Heart right ventricle (tissue), 16 donors: Measurements from ENCODE around the gene ZNF514. TPM values are rescaled to one million over a fixed set of nuclear protein-coding genes. Genes with fewer than 3 reads are reported as not detected.

Experiments used
- ATAC-seq, 8 donors: fragments of 200-7000 bp; cut with Tn5 transposase; one replicate each; pipeline ENCODE4 v1.9.1; 2020; ENCODE audit warnings: mild to moderate bottlenecking in 8 of 8, moderate library complexity in 8 of 8, moderate number of reproducible peaks in 1 of 8
- DNase-seq, 2 donors: peaks; one replicate each; pipeline ENCODE4 v3.0.0-alpha.2; 2020
- H3K27ac ChIP-seq, 10 donors: fragments of 200-600 bp; sonication (generic) in 2 of 10; one replicate each; pipeline versions ENCODE4 v1.5.0 to v1.8.0; 2020 to 2022; ENCODE audit warnings: mild to moderate bottlenecking in 3 of 10
- H3K27me3 ChIP-seq, 7 donors: fragments of 200-600 bp; one replicate each; pipeline ENCODE4 v1.8.0; 2021 to 2022; ENCODE audit warnings: mild to moderate bottlenecking in 2 of 7
- H3K36me3 ChIP-seq, 9 donors: fragments of 200-600 bp; sonication (generic) in 1 of 9; one replicate each; pipeline versions ENCODE4 v1.5.0 to v1.8.0; 2020 to 2022; ENCODE audit warnings: mild to moderate bottlenecking in 2 of 9
- H3K4me1 ChIP-seq, 9 donors: fragments of 200-600 bp; sonication (generic) in 1 of 9; one replicate each; pipeline versions ENCODE4 v1.5.0 to v1.8.0; 2020 to 2022; ENCODE audit warnings: mild to moderate bottlenecking in 4 of 9
- H3K4me3 ChIP-seq, 10 donors: fragments of 200-600 bp; sonication (generic) in 2 of 10; one replicate each; pipeline versions ENCODE4 v1.5.0 to v1.8.0; 2020 to 2022; ENCODE audit warnings: mild to moderate bottlenecking in 7 of 10, moderate library complexity in 2 of 10
- H3K9me3 ChIP-seq, 11 donors: fragments of 200-600 bp in 10 of 11; sonication (generic) in 2 of 11; one replicate each; pipeline versions ENCODE4 v1.5.0 to v1.8.0; 2013 to 2022; ENCODE audit warnings: mild to moderate bottlenecking in 2 of 11, control low read depth in 1 of 11, moderate library complexity in 1 of 11
- CTCF ChIP-seq, 9 donors: fragments of 200-600 bp; sonication (generic) in 2 of 9; IDR thresholded peaks; one replicate each; pipeline versions ENCODE4 v1.5.0 to v1.8.0; 2021 to 2022; ENCODE audit warnings: antibody characterized with exemption in 9 of 9, mild to moderate bottlenecking in 5 of 9, moderate library complexity in 1 of 9
- WGBS, 2 donors: extraction: QIAGEN DNeasy Blood & Tissue Kit; methylation state at CpG; one replicate each; pipeline ENCODE4 v1.1.7; 2013; ENCODE audit warnings: inconsistent platforms in 1 of 2; 5-methylcytosine and 5-hydroxymethylcytosine counted together
- intact Hi-C, 10 donors: fragments of 100-400 bp; cut with DNase I; formaldehyde crosslinking; loops; one replicate each; pipeline versions ENCODE4 v1.11.1 to v1.14.2; 2022
- polyA plus RNA-seq, 2 donors: library from polyadenylated mRNA; stranded (reverse); fragments of 200-250 nt; gene quantifications; one replicate each; pipeline ENCODE4 v1.2.3, GENCODE V29; 2013
- total RNA-seq, 10 donors: library from RNA; stranded (reverse); fragmentation: NEBNext Ultra II Directional in 3 of 10; extraction: Animal tissue kit (Norgen Biotek cat#: 25700) in 3 of 10; gene quantifications; one replicate each; pipeline versions ENCODE4 v1.2.1 to v1.2.4, GENCODE V29; 2021 to 2023
- donor health status: Arrhythmogenic right ventricular cardiomyopathy.
- donor health status: ischemic (EF 13 %, LVEDD 7.1; RV severe dilation, severe dysfunction).
- donor health status: healthy with polysubstance abuse.
- donor health status: DM: no; HTN: yes; CAD: no.
- donor health status: DM: no; HTN: no; CAD: no.
- donor health status: ischemic (EF 25% LVEDD 6.9; RV normal size, moderate dysfunction).
- donor health status: ischemic (EF 25% LVEDD 5.7; RV mildly dilated, moderate dysfunction).
- donor health status: healthy.
- donor health status: DM: yes; HTN: yes; CAD: no.
- donor health status: Ischemic cardiomyopathy.
- donor health status: ischemic (EF 35%, LVEDD 5.7; RV mildly dilated, moderate dysfunction).
- donor health status: nonischemic (EF 11% LVEDD 7.7; RV severe dilation, severe dysfunction).
- donor health status: DM: yes; HTN: yes; CAD: no.
- donor health status: PGD.
- donor health status: ischemic (EF 29% LVEDD 5.4; RV normal size, mild dysfunction).
- donor health status: nonischemic (EF 23%, LVEDD 6.1; RV moderate dilation, normal function).

ZNF514 gene
- total and polyA plus RNA-seq, 12 donors: 4.9 to 17.2 (median 12.4) TPM

GRCh38 chr2:95174031-95174542 lies 14.4 kb upstream of the ZNF514 start:
- Histone ChIP-seq H3K27me3 (no peaks in the 10 kb centered on the region), H3K4me1 (peaks cover 0 to 3% (median 0%) of the 10 kb centered on the region in 9 donors), H3K36me3 (peaks cover 0 to 32% (median 8%) of the 10 kb centered on the region in 9 donors), H3K27ac (no peak overlapping the region), H3K4me3 (no peak overlapping the region), H3K9me3 (no peaks in the 10 kb centered on the region)
- no peak for TF ChIP-seq CTCF (IDR thresholded peaks at IDR 0.05)
- DNase-seq (no peak), ATAC-seq (no peak)
- intact Hi-C loops: no loop called here
- 74 to 83% methylated on average over 2 of the region's 2 CpGs for WGBS, 2 donors

- H3K9me3 ChIP-seq: no peaks in the 10 kb centered on the region
- intact Hi-C loops: no loop called here
- no peak for TF ChIP-seq CTCF (IDR thresholded peaks at IDR 0.05)
- DNase-seq (no peak), ATAC-seq (no peak)
- WGBS, 2 donors: 81 to 84% methylated on average over 7 of the region's 7 CpGs
- H3K27me3 ChIP-seq: no peaks in the 10 kb centered on the region
- peaks cover 0 to 12% (median 5%) of the 10 kb centered on the region in 9 donors for H3K36me3 ChIP-seq
- no peak overlapping the region for H3K4me3 ChIP-seq
- H3K4me1 ChIP-seq: peaks cover 0 to 2% (median under 1%) of the 10 kb centered on the region in 9 donors
- no peak overlapping the region for H3K27ac ChIP-seq
These were observed 12.3 kb upstream of the ZNF514 start for GRCh38 chr2:95171902-95172301.

GRCh38 chr2:95166065-95166763 lies 6.6 kb upstream of the ZNF514 start:
- intact Hi-C loops: loop anchor here in 1 of 10 donors (5.0 kb wide), 1 partner anchor 41 kb away; the partner anchor contains the start of gene ZNF892
- peak in 1 of 2 donors; percentile 17 for DNase-seq
- peak in 2 of 8 donors; percentile 3 to 11 for ATAC-seq
- TF ChIP-seq CTCF (IDR thresholded peaks at IDR 0.05): no peak
- Histone ChIP-seq H3K36me3 (no peaks in the 10 kb centered on the region), H3K9me3 (no peaks in the 10 kb centered on the region), H3K27ac (peak overlapping the region in 9 of 10 donors; percentile 91 to 97 (median 94)), H3K27me3 (no peaks in the 10 kb centered on the region), H3K4me1 (peaks cover 4 to 27% (median 22%) of the 10 kb centered on the region in 9 donors), H3K4me3 (peak overlapping the region; percentile 59 to 93 (median 76))
- WGBS, 2 donors: 7 to 9% methylated on average over 16 of the region's 16 CpGs

- ATAC-seq (peak; percentile 98 to 99 (median 99)), DNase-seq (peak; percentile 98)
- peak within 1 kb of the TSS; percentile 57 to 97 (median 94) for H3K27ac ChIP-seq
- intact Hi-C loops: loop anchor here in 2 of 10 donors (2.0 to 5.0 kb wide), 2 partner anchors 41 to 42 kb away; partner anchors contain the start of gene ZNF892 (in 2 of the 2)
- TF ChIP-seq CTCF (IDR thresholded peaks at IDR 0.05): peak in 3 of 9 donors; percentile 4 to 32 (median 12)
- WGBS, 2 donors: 0% methylated on average over 56 of the region's 56 CpGs
- H3K4me3 ChIP-seq: peak within 1 kb of the TSS; percentile 59 to 93 (median 76)
- H3K27me3 ChIP-seq: no peaks in the 10 kb centered on the region
- no peaks in the 10 kb centered on the region for H3K9me3 ChIP-seq
- H3K4me1 ChIP-seq: peaks cover 4 to 27% (median 22%) of the 10 kb centered on the region in 9 donors
- no peaks in the 10 kb centered on the region for H3K36me3 ChIP-seq
These were observed 5.9 kb upstream of the ZNF514 start, which contains the start of gene ZNF2 for GRCh38 chr2:95165371-95166064. Gene ZNF2, plus strand, starts transcription at chr2:95165809. Its CDS starts 10,418 bp downstream, at chr2:95176227.
